HepG2 (cell line): ENCODE measurements around the gene SGMS1. TPM values are rescaled to one million over a fixed set of nuclear protein-coding genes. Genes with fewer than 3 reads are reported as not detected.
A peak's percentile ranks its signal among the peaks of the same experiment; 100 is the strongest.

Source experiments
- FLYWCH1 ChIP-seq: sonication (generic); formaldehyde crosslinking; IDR thresholded peaks from 2 replicates; pipeline ENCODE4 v1.8.1; 2023; ENCODE audit warnings: mild to moderate bottlenecking, missing genetic modification reagents
- GPN1 ChIP-seq: sonication (generic); formaldehyde crosslinking; IDR thresholded peaks from 2 replicates; pipeline ENCODE4 v1.5.1; 2020; ENCODE audit warnings: missing genetic modification reagents, borderline replicate concordance
- HINFP ChIP-seq: sonication (generic); formaldehyde crosslinking; IDR thresholded peaks from 2 replicates; pipeline ENCODE4 v1.4.0; 2020; ENCODE audit warnings: low read depth, mild to moderate bottlenecking, missing genetic modification reagents
- HNRNPK ChIP-seq: fragments of 200-400 bp; formaldehyde crosslinking; IDR thresholded peaks from 2 replicates; pipeline ENCODE4 v1.6.1; 2018; ENCODE audit warnings: low read length, low read depth, moderate library complexity, mild to moderate bottlenecking; ENCODE audit not compliant: poor library complexity, severe bottlenecking
- HNRNPLL ChIP-seq: fragments of 200-400 bp; formaldehyde crosslinking; IDR thresholded peaks from 2 replicates; pipeline ENCODE4 v1.6.1; 2017; ENCODE audit warnings: mild to moderate bottlenecking, low read depth, low read length; ENCODE audit not compliant: poor library complexity, severe bottlenecking
- HOXA5 ChIP-seq: sonication (generic); formaldehyde crosslinking; IDR thresholded peaks from 2 replicates; pipeline ENCODE4 v1.4.0; 2020; ENCODE audit warnings: missing genetic modification reagents
- KDM1A ChIP-seq: IDR thresholded peaks from 2 replicates; pipeline ENCODE4 v1.6.1; 2016; ENCODE audit warnings: missing compliant biosample characterization
- MLXIP ChIP-seq: sonication (generic); formaldehyde crosslinking; IDR thresholded peaks from 2 replicates; pipeline ENCODE4 v1.9.0; 2021; ENCODE audit warnings: missing genetic modification reagents, borderline replicate concordance
- SMAD1 ChIP-seq: sonication (generic); formaldehyde crosslinking; IDR thresholded peaks from 2 replicates; pipeline ENCODE4 v1.4.0; 2020; ENCODE audit warnings: missing genetic modification reagents, low read depth, mild to moderate bottlenecking, borderline replicate concordance
- SP1 ChIP-seq, 2 experiments: fragments of 450-650 bp in 1 of 2; sonication (generic) in 1 of 2; formaldehyde crosslinking in 1 of 2; IDR thresholded peaks; 2 replicates each; pipeline versions ENCODE4 v1.4.0 to v1.6.1; 2016 to 2020; ENCODE audit warnings: missing genetic modification reagents in 1 of 2
- SUZ12 ChIP-seq: fragments of 150-350 bp; IDR thresholded peaks from 2 replicates; pipeline ENCODE4 v1.6.1; 2014; ENCODE audit warnings: low read depth, low read length
- TP53 ChIP-seq: sonication (generic); formaldehyde crosslinking; conservative IDR thresholded peaks from 2 replicates; pipeline ENCODE4 v1.4.0; 2020; ENCODE audit warnings: missing genetic modification reagents
- U2AF2 ChIP-seq: fragments of 200-400 bp; formaldehyde crosslinking; IDR thresholded peaks from 2 replicates; pipeline ENCODE4 v1.6.1; 2017; ENCODE audit warnings: low read depth, mild to moderate bottlenecking, low read length
- ZFP62 ChIP-seq: sonication (generic); formaldehyde crosslinking; IDR thresholded peaks from 2 replicates; pipeline ENCODE4 v1.4.0; 2020; ENCODE audit warnings: missing genetic modification reagents
- ZHX2 ChIP-seq, 2 experiments: sonication (generic) in 1 of 2; formaldehyde crosslinking in 1 of 2; IDR thresholded peaks; 2 replicates each; pipeline versions ENCODE4 v1.6.1 to v1.9.0; 2014 to 2022; ENCODE audit warnings: antibody characterized with exemption in 1 of 2, borderline replicate concordance in 1 of 2, inconsistent platforms in 1 of 2, low read depth in 1 of 2, missing genetic modification reagents in 1 of 2
- ZKSCAN5 ChIP-seq: sonication (generic); formaldehyde crosslinking; IDR thresholded peaks from 2 replicates; pipeline ENCODE4 v1.5.1; 2020; ENCODE audit warnings: mild to moderate bottlenecking, missing genetic modification reagents
- ZNF124 ChIP-seq: sonication (generic); formaldehyde crosslinking; IDR thresholded peaks from 2 replicates; pipeline ENCODE4 v1.4.0; 2020; ENCODE audit warnings: missing genetic modification reagents
- ZNF138 ChIP-seq: sonication (generic); formaldehyde crosslinking; IDR thresholded peaks from 2 replicates; pipeline ENCODE4 v1.5.0; 2020; ENCODE audit warnings: mild to moderate bottlenecking, low read depth, missing genetic modification reagents
- ZNF543 ChIP-seq: sonication (generic); formaldehyde crosslinking; IDR thresholded peaks from 2 replicates; pipeline ENCODE4 v1.4.0; 2020; ENCODE audit warnings: mild to moderate bottlenecking, missing genetic modification reagents
- ZNF746 ChIP-seq: sonication (generic); formaldehyde crosslinking; IDR thresholded peaks from 2 replicates; pipeline ENCODE4 v1.8.0; 2022; ENCODE audit warnings: mild to moderate bottlenecking, missing genetic modification reagents
- ZNF841 ChIP-seq: sonication (generic); formaldehyde crosslinking; IDR thresholded peaks from 2 replicates; pipeline ENCODE4 v1.8.1; 2023; ENCODE audit warnings: missing genetic modification reagents, borderline replicate concordance
- polyA plus RNA-seq, 8 experiments: library from polyadenylated mRNA; depleted of rRNA in 3 of 8; stranded (reverse) in 7 of 8; unstranded in 1 of 8; fragments of >200 nt; fragmentation: Illumina TruSeq in 4 of 8; extraction: Trizol in 4 of 8; gene quantifications; 2 replicates each; pipeline versions ENCODE4 v1.2.1 to v1.2.3, GENCODE V29; 2011 to 2016; ENCODE audit warnings: low read depth in 4 of 8, missing spikeins in 1 of 8, mixed read lengths in 1 of 8; ENCODE audit not compliant: insufficient read depth in 1 of 8
- total RNA-seq, 5 experiments: library from RNA; depleted of rRNA; stranded (reverse); fragments of >200 nt; fragmentation: Illumina TruSeq; extraction: Trizol; gene quantifications; 2 replicates each; pipeline ENCODE4 v1.2.3, GENCODE V29; 2016; ENCODE audit warnings: low read depth in 1 of 5

The SGMS1 gene
- total and polyA plus RNA-seq, 2 of the 13 experiments (the other 11 are each of a cell fraction or from before 2014, with no cell fraction given): 6.5 to 15.1 TPM

- no peak for TF ChIP-seq HINFP (CRISPR knock-in tag)
- no peak for TF ChIP-seq FLYWCH1
- no peak for TF ChIP-seq HOXA5 (CRISPR knock-in tag)
- no peak for TF ChIP-seq GPN1
- TF ChIP-seq SP1 (IDR thresholded peaks at IDR 0.05): no peak
- TF ChIP-seq SP1 (CRISPR knock-in tag; IDR thresholded peaks at IDR 0.05): no peak; the same call in 1 of the 2 replicates
- no peak for TF ChIP-seq ZNF841
- TF ChIP-seq TP53 (CRISPR knock-in tag): no peak
- no peak for TF ChIP-seq SUZ12
- no peak for TF ChIP-seq HNRNPK
- TF ChIP-seq U2AF2: no peak
- no peak for TF ChIP-seq KDM1A (CRISPR knock-in tag)
- no peak for TF ChIP-seq MLXIP (CRISPR knock-in tag)
- no peak for TF ChIP-seq ZNF543 (CRISPR knock-in tag)
- TF ChIP-seq ZKSCAN5 (CRISPR knock-in tag): no peak
- no peak for TF ChIP-seq ZNF746 (CRISPR knock-in tag)
- TF ChIP-seq HNRNPLL: no peak
- no peak for TF ChIP-seq SMAD1 (CRISPR knock-in tag)
- no peak for TF ChIP-seq ZFP62 (CRISPR knock-in tag)
- no peak for TF ChIP-seq ZNF138 (CRISPR knock-in tag)
- no peak for TF ChIP-seq ZNF124
- peak; percentile 39; the same call in 1 of the 2 replicates for TF ChIP-seq ZHX2 (IDR thresholded peaks at IDR 0.05; ENCODE audit: low read depth)
- no peak for TF ChIP-seq ZHX2 (CRISPR knock-in tag; IDR thresholded peaks at IDR 0.05; ENCODE audit: borderline replicate concordance)
Observed at GRCh38 chr10:50501924-50502452, 121.8 kb downstream of the SGMS1 start (continued).
